GM19193 (cell line): ENCODE measurements around the gene C2CD4A.

Experiments
- POLR2A ChIP-seq: IDR thresholded peaks from 4 replicates; pipeline ENCODE4 v1.6.1; 2011; ENCODE audit not compliant: insufficient read depth, insufficient read length; ENCODE audit errors: extremely low read depth

C2CD4A gene

DNA sequence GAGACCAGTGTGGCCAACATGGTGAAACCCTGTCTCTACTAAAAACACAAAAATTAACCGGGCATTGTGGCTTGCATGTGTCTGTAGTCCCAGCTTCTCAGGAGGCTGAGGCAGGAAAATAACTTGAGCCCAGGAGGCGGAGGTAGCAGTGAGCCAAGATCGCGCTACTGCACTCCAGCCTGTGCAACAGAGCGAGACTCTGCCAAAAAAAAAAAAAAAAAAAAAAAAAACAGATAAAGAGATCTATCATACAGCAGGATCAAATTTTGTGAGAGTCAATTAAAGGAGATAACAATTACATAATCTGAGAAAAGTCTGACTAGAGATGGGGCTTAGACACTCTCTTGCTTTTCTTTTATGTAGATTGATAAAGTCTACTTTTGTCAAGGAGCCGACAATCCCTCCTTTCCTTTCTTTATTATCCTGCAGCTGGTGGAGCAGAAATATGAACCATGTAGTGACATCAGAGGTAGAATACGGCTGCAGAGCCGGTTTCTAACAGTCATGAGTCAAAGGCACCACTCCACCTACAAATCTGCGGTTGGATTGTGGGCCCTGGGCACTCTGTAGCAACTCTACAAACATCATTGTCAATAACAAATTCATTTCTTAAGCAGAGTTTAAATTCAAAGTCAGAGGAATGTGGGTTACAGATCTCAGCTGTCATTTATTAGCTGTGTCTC is 9.0 kb downstream of the C2CD4A start:
- no peak for TF ChIP-seq POLR2A

GRCh38 chr15:62079594-62079993 is 12.8 kb downstream of the C2CD4A start:
- no peak for TF ChIP-seq POLR2A

- TF ChIP-seq POLR2A = no peak
Measured at GRCh38 chr15:62083194-62084154, 16.7 kb downstream of the C2CD4A start.

DNA sequence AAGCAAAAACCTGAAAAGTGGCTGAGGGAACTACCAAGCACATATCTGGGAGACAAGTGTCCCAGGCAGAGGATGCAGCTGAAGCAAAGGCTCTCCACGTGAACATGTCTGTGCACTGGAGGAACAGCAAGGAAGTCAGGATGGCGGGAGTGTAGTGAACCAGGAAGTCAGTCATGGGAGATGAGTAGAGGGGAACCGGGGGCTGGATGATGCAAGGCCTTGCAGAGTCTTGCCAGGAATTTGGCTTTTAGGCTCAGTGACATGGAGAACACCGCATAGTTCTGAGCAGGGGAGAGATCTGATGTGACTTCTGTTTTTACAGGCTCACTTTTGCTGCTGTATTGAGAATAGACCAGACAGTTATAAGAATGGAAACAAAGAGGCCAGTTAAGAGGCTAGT is 19.0 kb downstream of the C2CD4A start:
- TF ChIP-seq POLR2A = no peak

DNA sequence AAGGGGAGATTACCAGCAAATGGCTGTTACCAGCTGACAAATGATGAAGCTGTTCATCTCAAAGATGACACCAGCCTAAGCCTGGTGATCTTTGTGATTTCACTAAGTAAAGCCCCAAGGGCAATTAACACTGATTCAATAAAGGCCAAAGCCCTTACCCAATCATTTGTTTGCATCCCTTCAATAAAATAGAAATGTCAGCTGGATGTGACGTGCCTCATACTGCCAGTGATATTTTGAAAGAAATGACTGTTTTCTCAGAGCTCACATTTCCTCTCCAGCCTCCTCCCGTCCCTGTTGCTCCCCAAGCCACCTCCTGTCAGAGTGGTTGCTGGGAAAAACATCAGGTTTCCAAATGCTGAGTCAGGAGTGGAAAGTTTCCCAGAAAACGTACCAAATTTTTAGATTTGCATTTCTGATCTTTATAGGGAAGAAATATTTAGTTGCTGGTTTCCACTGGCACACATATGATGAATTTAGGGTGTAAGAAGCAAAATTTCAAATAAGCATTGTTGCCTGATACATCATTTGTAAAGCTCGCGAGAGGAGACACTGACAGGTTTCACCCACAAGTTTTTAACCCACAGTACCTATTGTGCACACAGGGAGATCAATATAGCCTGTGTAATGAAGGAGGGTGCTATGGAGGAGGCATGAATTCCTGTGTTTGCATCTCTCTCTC is 21.0 kb downstream of the C2CD4A start:
- no peak for TF ChIP-seq POLR2A

DNA sequence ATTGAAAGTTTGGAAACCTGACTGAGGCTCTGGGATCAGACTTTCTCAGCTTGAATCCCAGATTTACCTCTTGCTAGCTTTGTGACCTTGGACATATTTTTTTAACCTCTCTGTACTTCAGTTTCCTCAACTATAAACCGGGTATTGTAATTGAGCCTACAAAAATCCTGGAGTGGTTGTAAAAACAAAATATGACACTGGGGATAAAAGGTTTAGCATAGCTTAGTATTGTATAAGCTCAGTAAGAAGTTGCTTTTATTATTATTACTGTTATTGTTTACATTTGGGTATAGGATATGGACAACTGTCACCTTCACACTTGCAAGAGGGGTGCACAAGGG is 21.5 kb downstream of the C2CD4A start:
- no peak for TF ChIP-seq POLR2A

GRCh38 chr15:62089616-62090015 is 22.8 kb downstream of the C2CD4A start:
- no peak for TF ChIP-seq POLR2A

DNA sequence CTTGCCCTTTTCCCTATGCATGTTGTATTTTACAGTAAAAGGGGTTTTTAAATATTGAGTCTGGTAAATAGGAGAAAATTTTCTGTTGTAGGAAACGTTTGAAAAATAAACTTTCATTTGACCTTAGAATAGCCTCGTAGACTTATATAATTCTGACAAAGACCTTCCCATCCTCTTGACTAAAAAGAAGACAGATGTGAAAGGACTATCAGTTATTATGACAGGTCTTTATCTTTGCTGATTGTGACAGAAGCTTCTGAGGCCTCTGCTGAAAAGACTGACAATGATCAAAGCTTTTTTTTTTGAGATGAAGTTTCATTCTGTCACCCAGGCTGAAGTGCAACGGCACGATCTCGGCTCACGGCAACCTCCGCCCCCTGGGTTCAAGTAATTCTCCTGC is 24.2 kb downstream of the C2CD4A start:
- no peak for TF ChIP-seq POLR2A

- no peak for TF ChIP-seq POLR2A
Measured at GRCh38 chr15:62093809-62094208, 27.0 kb downstream of the C2CD4A start.

GRCh38 chr15:62094388-62094787 is 27.6 kb downstream of the C2CD4A start:
- TF ChIP-seq POLR2A = no peak

DNA sequence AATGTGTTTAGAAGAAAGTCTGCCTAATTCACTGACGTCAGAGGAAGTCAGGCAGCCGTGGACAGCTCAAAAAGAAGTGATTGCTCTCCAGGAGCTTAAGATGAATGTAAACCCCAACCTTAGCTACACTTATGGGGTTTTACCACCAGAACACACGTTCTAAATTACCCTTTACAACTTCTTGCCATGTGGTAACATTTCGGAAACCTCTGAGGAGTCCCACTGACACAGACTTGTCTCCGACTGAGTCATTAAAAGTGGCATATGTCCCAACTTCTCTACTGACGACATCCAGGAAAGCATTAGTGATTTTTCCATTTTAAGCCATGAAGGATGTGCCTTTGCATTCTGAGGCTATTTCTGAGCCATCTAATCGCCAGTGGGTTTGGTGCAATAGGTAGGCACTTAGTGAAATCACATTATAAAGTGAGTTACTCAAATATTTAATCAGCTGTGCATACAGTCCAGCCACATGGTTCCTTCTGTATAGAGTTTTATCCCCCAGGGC is 32.4 kb downstream of the C2CD4A start:
- TF ChIP-seq POLR2A = no peak

DNA sequence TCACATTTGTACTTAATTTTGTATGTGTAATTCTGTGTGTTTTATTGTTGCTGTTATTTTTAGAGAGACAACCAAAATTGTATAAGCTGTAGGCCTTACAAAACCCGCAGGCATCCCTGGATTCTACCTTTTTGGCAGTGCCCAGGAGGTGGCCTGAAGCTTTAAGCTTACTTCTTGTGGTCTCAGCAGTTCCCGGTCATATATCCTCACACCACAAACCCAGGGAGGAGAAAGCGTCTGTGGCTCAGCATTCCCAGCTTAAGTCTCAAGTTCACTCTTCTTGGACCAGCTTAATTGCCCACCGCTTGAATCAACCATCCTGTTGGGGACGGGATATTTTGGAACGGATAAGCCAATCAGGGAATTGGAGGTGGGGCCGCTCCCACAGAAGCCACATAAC is 36.7 kb downstream of the C2CD4A start:
- no peak for TF ChIP-seq POLR2A

DNA sequence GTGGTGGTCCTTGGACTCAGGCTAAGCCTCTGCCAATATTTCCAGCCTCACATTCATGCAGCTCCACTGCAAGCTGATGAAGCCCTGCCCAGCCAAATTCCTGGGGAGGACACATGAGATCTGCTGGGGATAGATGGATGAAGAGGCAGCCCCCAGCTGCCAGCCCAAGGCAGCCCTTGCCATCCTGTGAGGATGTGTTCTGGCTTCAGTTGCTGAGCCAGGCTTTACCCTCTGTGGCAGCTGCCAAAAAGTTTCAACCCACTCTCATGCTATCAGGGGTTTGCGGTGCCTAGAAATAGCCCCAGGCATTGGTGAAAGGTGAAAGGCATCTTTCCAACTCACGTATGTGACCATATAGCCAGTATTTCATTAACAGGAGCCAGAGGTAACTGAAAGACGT is 37.6 kb downstream of the C2CD4A start:
- no peak for TF ChIP-seq POLR2A

DNA sequence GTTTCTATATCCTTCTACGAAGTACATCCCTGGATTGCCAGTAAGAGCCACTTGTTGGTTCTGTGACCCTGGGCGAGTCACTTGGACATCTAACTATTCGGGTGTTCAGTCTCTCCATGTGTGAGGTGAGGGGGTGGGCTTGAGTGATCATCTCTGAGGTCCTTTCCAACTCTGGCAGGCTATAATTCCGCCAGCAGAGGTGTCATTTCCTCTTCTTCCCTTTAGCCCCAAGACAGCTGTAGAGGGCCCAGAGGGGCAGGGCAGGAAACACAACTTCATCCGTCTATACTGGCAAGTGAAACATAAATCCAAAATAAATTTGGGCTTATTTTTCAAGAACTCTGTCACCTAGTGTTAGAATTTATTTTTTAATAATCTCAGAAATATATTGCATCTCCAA is 38.1 kb downstream of the C2CD4A start:
- TF ChIP-seq POLR2A = no peak

GRCh38 chr15:62105266-62105665 is 38.5 kb downstream of the C2CD4A start:
- TF ChIP-seq POLR2A = no peak
